PC-3 (cell line): Measurements from ENCODE around the gene DPF3.

Source experiments
- EZH2 ChIP-seq: fragments of 300-600 bp; sonication (generic); IDR thresholded peaks from one replicate; pipeline ENCODE4 v1.6.1; 2017; ENCODE audit warnings: antibody characterized with exemption, mild to moderate bottlenecking, low read length; ENCODE audit not compliant: unreplicated experiment
- EZH2phosphoT487 ChIP-seq: fragments of 300-600 bp; sonication (generic); IDR thresholded peaks from 2 replicates; pipeline ENCODE4 v1.6.1; 2018; ENCODE audit warnings: mild to moderate bottlenecking, antibody characterized with exemption, low read length, borderline replicate concordance
- TF ChIP-seq, protein P1 (sequence below): fragments of 300-600 bp; sonication (generic); conservative IDR thresholded peaks from 2 replicates; pipeline ENCODE4 v1.5.1; 2017; ENCODE audit warnings: antibody characterized with exemption, low read depth, mild to moderate bottlenecking, low read length

DNA sequence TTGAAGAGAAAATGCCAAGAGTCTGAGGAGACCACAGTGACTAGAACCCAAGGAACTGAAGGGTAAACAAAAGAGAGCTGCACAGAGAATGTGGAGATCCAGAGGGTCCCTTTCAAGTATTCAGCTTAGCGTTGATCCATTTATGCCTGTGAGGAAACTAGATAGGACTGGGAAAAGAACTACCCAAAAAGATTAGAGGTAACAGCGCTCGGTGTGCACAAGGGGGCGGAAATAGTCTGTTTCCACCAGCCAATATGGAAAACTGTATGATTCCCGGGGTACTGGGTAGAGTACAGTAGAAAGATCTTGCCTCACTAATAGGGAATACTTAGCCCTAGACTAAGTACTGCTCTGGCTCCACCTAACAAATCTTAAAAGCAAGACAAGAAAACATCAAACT is 135.5 kb downstream of the DPF3 start:
- TF ChIP-seq, protein P1, sequence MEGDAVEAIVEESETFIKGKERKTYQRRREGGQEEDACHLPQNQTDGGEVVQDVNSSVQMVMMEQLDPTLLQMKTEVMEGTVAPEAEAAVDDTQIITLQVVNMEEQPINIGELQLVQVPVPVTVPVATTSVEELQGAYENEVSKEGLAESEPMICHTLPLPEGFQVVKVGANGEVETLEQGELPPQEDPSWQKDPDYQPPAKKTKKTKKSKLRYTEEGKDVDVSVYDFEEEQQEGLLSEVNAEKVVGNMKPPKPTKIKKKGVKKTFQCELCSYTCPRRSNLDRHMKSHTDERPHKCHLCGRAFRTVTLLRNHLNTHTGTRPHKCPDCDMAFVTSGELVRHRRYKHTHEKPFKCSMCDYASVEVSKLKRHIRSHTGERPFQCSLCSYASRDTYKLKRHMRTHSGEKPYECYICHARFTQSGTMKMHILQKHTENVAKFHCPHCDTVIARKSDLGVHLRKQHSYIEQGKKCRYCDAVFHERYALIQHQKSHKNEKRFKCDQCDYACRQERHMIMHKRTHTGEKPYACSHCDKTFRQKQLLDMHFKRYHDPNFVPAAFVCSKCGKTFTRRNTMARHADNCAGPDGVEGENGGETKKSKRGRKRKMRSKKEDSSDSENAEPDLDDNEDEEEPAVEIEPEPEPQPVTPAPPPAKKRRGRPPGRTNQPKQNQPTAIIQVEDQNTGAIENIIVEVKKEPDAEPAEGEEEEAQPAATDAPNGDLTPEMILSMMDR = peak; percentile 31; the same call in 1 of the 2 replicates
- TF ChIP-seq EZH2 (no peak), EZH2phosphoT487 (no peak)
